Suprapubic skin (tissue), 4 donors: ENCODE data around the gene MAST1. TPM values are rescaled to one million over a fixed set of nuclear protein-coding genes. Genes with fewer than 3 reads are reported as not detected.

ENCODE experiments used
- DNase-seq, 2 donors: peaks; one replicate each; pipeline ENCODE4 v3.0.0-alpha.2; 2019; ENCODE audit warnings: low spot score in 2 of 2
- H3K27ac ChIP-seq: fragments of 200-600 bp; sonication (generic); one replicate; pipeline ENCODE4 v1.5.1; 2019
- H3K27me3 ChIP-seq: fragments of 200-600 bp; sonication (generic); one replicate; pipeline ENCODE4 v1.5.1; 2019
- H3K36me3 ChIP-seq: fragments of 200-600 bp; sonication (generic); one replicate; pipeline ENCODE4 v1.5.1; 2019
- H3K4me1 ChIP-seq: fragments of 200-600 bp; sonication (generic); one replicate; pipeline ENCODE4 v1.5.1; 2019
- H3K4me3 ChIP-seq: fragments of 200-600 bp; sonication (generic); one replicate; pipeline ENCODE4 v1.5.1; 2019; ENCODE audit warnings: mild to moderate bottlenecking
- H3K9me3 ChIP-seq: fragments of 200-600 bp; sonication (generic); one replicate; pipeline ENCODE4 v1.5.1; 2019
- EP300 ChIP-seq: sonication (generic); formaldehyde crosslinking; IDR thresholded peaks from one replicate; pipeline ENCODE4 v1.6.1; 2017; ENCODE audit warnings: antibody characterized with exemption
- POLR2A ChIP-seq, 2 donors: fragments of 450-650 bp; IDR thresholded peaks; one replicate each; pipeline ENCODE4 v1.6.1; 2017; ENCODE audit warnings: antibody characterized with exemption in 2 of 2, mild to moderate bottlenecking in 2 of 2, moderate library complexity in 2 of 2
- POLR2AphosphoS5 ChIP-seq, 3 donors: sonication (generic); formaldehyde crosslinking; IDR thresholded peaks; one replicate each; pipeline ENCODE4 v1.6.1; 2017; ENCODE audit warnings: antibody characterized with exemption in 3 of 3
- WGBS: methylation state at CpG from one replicate; pipeline ENCODE4 v1.1.5; 2018; 5-methylcytosine and 5-hydroxymethylcytosine counted together
- total RNA-seq, 4 donors: library from RNA; depleted of rRNA; stranded (reverse); fragments of >200 nt; gene quantifications; one replicate each; pipeline ENCODE4 v1.1.0, GENCODE V29; 2016
- TF ChIP-seq, protein P1 (sequence below), 2 donors: fragments of 200-600 bp in 1 of 2; fragments of 450-650 bp in 1 of 2; sonication (generic) in 1 of 2; IDR thresholded peaks; one replicate each; pipeline ENCODE4 v1.5.1; 2016 to 2019; ENCODE audit warnings: antibody characterized with exemption in 2 of 2, mild to moderate bottlenecking in 1 of 2, moderate library complexity in 1 of 2

MAST1 gene
- total RNA-seq, 4 donors from 2014 or later, result 2.7 to 5.3 (median 3.7) TPM

DNA sequence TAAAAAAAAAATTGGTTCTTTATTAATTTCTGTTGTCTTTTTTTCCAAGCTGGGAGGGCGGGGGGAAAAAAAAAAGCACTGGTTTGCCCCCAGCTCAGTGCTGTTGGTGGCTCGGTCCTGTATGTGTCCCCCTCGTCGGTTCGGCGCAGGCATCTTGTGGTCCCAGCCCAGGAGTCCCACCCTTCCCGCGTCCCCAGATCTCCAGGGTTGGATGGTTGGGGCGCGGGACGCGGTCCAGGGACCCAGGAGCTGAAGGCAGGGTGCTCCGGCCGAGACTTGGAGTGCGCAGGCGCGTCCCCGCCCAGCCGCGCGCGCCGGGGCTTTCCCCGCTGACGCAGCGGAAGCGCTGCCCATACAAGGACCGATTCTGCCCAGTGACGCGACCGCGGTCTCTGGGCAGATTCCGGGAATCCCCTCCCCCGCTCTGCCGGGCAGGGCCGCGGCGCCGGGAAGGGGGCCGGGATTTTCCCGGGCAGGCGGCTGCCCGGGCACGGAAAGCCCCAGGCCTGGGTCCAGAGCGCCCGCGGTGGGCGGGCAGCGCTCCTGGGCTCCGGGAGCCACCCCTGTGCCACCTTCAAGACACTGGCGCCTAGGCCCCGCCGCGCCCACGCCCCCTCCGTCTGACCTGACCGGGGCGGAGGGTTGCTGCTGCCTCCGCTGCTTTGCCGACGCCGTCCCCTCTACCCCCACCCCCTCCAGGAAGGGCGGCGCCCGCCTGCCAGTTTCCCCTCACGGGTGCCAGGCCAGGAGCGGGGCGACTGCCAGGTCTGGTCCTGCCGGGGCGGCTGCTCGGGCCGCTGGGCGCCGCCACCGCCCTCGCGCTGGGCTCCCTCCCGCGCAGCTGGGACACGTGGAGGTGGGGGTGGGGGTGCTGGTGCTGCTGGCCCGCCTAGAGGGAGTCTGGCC, 44.8 kb upstream of the MAST1 start:
- peaks cover 7% of the 10 kb centered on the region for H3K36me3 ChIP-seq
- TF ChIP-seq POLR2AphosphoS5 (IDR thresholded peaks at IDR 0.05), result peak; percentile 33 to 98 (median 67)
- TF ChIP-seq EP300, result peak; percentile 63
- TF ChIP-seq POLR2A (IDR thresholded peaks at IDR 0.05), result peak; percentile 46 to 67
- TF ChIP-seq, protein P1, sequence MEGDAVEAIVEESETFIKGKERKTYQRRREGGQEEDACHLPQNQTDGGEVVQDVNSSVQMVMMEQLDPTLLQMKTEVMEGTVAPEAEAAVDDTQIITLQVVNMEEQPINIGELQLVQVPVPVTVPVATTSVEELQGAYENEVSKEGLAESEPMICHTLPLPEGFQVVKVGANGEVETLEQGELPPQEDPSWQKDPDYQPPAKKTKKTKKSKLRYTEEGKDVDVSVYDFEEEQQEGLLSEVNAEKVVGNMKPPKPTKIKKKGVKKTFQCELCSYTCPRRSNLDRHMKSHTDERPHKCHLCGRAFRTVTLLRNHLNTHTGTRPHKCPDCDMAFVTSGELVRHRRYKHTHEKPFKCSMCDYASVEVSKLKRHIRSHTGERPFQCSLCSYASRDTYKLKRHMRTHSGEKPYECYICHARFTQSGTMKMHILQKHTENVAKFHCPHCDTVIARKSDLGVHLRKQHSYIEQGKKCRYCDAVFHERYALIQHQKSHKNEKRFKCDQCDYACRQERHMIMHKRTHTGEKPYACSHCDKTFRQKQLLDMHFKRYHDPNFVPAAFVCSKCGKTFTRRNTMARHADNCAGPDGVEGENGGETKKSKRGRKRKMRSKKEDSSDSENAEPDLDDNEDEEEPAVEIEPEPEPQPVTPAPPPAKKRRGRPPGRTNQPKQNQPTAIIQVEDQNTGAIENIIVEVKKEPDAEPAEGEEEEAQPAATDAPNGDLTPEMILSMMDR (IDR thresholded peaks at IDR 0.05), result no peak
- H3K27me3 ChIP-seq, result no peaks in the 10 kb centered on the region
- H3K4me3 ChIP-seq, result peak overlapping the region; percentile 88
- H3K4me1 ChIP-seq, result peaks cover 52% of the 10 kb centered on the region
- no peaks in the 10 kb centered on the region for H3K9me3 ChIP-seq
- H3K27ac ChIP-seq, result peak overlapping the region; percentile 97
- under 1% methylated on average over 16 of the region's 81 CpGs for WGBS
- DNase-seq, result peak; percentile 95 to 96

- Histone ChIP-seq H3K36me3 (peaks cover 16% of the 10 kb centered on the region), H3K27me3 (no peaks in the 10 kb centered on the region), H3K4me3 (peak overlapping the region; percentile 88), H3K9me3 (no peaks in the 10 kb centered on the region), H3K27ac (peak overlapping the region; percentile 97), H3K4me1 (peaks cover 43% of the 10 kb centered on the region)
- TF ChIP-seq POLR2A (IDR thresholded peaks at IDR 0.05) (no peak), POLR2AphosphoS5 (IDR thresholded peaks at IDR 0.05) (no peak), EP300 (no peak)
- TF ChIP-seq, protein P1 (IDR thresholded peaks at IDR 0.05), result no peak
- WGBS, result 62% methylated on average over 7 of the region's 7 CpGs
- DNase-seq, result peak in 1 of 2 donors; percentile 64
Measured at GRCh38 chr19:12794196-12794941, 43.9 kb upstream of the MAST1 start.

DNA sequence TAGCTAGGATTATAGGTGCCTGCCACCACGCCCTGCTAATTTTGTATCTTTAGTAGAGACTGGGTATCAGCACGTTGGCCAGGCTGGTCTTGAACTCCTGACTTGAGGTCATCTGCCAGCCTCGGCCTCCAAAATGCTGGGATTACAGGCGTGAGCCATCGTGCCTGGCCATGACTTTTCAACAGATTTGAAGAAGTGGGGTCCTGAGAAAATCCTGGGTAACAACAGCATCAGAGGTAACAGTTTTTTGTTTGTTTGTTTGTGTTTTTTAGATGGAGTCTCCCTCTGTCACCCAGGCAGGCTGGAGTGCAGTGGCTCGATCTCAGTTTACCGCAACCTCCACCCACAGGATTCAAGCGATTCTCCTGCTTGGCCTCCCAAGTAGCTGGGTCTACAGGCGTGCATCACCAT, 43.3 kb upstream of the MAST1 start:
- peaks cover 22% of the 10 kb centered on the region for H3K36me3 ChIP-seq
- H3K27me3 ChIP-seq, result no peaks in the 10 kb centered on the region
- WGBS, result 88% methylated on average over 9 of the region's 9 CpGs
- peak in 1 of 2 donors; percentile 8 for TF ChIP-seq POLR2A (IDR thresholded peaks at IDR 0.05)
- TF ChIP-seq, protein P1 (IDR thresholded peaks at IDR 0.05), result no peak
- H3K4me3 ChIP-seq, result no peak overlapping the region
- DNase-seq, result no peak
- no peak overlapping the region for H3K27ac ChIP-seq
- H3K4me1 ChIP-seq, result peaks cover 42% of the 10 kb centered on the region
- no peaks in the 10 kb centered on the region for H3K9me3 ChIP-seq

DNA sequence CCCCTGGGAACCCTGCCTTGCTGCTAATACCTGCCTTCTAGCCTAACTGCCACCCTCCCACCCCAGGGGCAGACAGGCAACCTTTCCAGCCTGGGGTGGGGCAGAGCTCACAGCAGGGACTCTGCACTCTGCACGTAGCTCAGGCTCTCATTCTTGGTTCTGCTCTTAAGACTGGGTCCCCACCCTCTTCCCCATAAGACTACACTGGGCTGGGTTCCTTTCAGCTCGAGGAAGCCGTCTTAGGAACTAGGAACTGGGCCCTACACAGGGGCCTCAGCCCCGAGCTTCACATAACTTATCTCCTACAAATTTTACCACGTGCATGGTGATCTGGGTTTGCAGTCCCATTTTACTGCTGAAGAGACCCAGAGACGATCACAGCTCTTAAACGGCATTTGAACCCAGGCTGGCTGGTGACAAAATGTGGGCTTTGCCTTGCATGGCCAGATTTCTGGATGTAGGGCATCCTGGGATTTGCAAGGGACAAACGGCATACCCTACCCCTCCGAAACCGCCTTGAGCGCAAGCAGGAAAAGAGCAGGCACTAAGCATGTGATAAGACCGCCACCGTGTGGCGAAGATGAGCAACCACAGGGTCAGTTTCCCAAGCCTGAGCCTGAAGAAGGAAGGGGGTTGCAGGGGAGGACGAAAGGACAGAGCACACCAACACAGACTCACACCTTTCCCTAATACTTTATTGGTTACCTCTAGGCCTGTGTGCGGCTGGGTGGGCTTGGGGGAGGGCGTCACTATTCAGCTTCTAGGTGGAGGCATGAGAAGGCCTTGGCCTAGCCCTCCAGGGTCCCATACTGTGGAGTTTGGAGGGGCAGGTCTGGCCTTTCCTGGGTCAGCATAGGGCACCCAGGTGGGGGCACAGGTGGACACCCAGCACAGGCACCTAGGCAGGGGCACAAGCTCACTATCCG, 41.9 kb upstream of the MAST1 start:
- peak in 1 of 2 donors; percentile 87 for DNase-seq
- 9% methylated on average over 17 of the region's 18 CpGs for WGBS
- Histone ChIP-seq H3K36me3 (peaks cover 24% of the 10 kb centered on the region), H3K9me3 (no peaks in the 10 kb centered on the region), H3K27ac (peak overlapping the region; percentile 70), H3K4me1 (peaks cover 46% of the 10 kb centered on the region), H3K4me3 (peak overlapping the region; percentile 13), H3K27me3 (no peaks in the 10 kb centered on the region)
- TF ChIP-seq EP300 (no peak), POLR2AphosphoS5 (IDR thresholded peaks at IDR 0.05) (peak in 1 of 3 donors; percentile 80)
- TF ChIP-seq, protein P1 (IDR thresholded peaks at IDR 0.05), result peak; percentile 88 to 95
